ENCODE data around the gene PRR33.
A peak's percentile ranks its signal among the peaks of the same experiment; 100 is the strongest.
"Not testable (repeated sequence)": the region's sequence is repeated elsewhere in the genome, so short reads cannot be mapped to it uniquely, and the experiment has no call there.

The PRR33 gene

GRCh38 chr11:1889224-1889930 lies 2.3 kb downstream of the PRR33 start:
- no peak for DNase-seq (ENCODE audit: low read depth)

GRCh38 chr11:1888811-1889210 lies 2.9 kb downstream of the PRR33 start:
- no peak for DNase-seq (ENCODE audit: low read depth)

GRCh38 chr11:1888347-1888753 lies 3.3 kb downstream of the PRR33 start:
- DNase-seq (ENCODE audit: low read depth), result no peak

DNA sequence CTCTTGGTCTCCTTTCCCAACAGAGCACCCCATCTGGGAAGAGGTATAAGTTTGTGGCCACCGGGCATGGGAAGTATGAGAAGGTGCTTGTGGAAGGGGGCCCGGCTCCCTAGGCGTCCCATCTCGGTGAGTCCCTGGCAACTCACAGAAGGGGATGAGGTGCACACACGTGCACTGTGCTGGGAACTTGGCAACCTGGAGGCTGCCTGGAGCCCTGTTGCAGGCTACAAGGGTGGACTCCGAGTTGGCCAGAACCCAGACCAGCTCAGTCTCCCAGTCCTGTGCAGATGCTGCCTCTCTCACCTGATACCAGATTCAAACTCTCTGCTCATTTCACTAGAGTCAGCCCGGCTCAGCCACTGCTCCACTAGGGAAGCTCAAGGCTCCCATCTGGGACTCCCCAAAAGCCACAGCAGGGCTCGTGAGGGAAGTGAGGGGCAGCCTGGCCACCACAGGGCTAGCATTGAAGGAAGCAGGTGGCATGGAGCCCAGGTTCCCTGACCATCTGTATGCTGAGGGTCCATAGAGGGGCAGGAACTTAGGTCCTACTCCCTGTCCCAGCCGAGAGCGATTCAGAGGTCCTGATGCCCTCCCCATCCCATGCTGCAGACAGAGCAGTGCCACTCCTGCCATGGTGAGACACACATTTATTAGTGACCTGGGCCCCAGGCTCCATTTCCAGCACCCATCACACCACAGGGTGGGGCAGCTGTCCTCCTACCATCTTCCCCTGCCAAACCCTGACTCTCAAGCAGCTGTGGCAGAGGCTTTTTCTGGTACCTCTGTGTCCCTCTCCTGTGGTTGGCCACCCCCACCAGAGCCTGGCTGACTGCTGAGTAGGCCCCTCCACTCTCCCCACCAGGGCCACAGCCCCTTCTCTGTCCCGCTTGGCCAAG lies 4.0 kb downstream of the PRR33 start:
- no peak for DNase-seq (ENCODE audit: low read depth)

- DNase-seq (ENCODE audit: low read depth), result not testable (repeated sequence)
Measured at GRCh38 chr11:1886551-1886950, 5.1 kb downstream of the PRR33 start.

GRCh38 chr11:1884303-1884700 lies 7.4 kb downstream of the PRR33 start:
- no peak for DNase-seq (ENCODE audit: low read depth)

GRCh38 chr11:1883346-1884302 lies 8.1 kb downstream of the PRR33 start:
- DNase-seq (ENCODE audit: low read depth), result no peak

- DNase-seq (ENCODE audit: low read depth), result peak; percentile 45
Measured at GRCh38 chr11:1882265-1883238, 9.1 kb downstream of the PRR33 start.

GRCh38 chr11:1881442-1882264 lies 10.0 kb downstream of the PRR33 start:
- DNase-seq (ENCODE audit: low read depth), result no peak

GRCh38 chr11:1880746-1881441 lies 10.8 kb downstream of the PRR33 start:
- DNase-seq (ENCODE audit: low read depth), result no peak

DNA sequence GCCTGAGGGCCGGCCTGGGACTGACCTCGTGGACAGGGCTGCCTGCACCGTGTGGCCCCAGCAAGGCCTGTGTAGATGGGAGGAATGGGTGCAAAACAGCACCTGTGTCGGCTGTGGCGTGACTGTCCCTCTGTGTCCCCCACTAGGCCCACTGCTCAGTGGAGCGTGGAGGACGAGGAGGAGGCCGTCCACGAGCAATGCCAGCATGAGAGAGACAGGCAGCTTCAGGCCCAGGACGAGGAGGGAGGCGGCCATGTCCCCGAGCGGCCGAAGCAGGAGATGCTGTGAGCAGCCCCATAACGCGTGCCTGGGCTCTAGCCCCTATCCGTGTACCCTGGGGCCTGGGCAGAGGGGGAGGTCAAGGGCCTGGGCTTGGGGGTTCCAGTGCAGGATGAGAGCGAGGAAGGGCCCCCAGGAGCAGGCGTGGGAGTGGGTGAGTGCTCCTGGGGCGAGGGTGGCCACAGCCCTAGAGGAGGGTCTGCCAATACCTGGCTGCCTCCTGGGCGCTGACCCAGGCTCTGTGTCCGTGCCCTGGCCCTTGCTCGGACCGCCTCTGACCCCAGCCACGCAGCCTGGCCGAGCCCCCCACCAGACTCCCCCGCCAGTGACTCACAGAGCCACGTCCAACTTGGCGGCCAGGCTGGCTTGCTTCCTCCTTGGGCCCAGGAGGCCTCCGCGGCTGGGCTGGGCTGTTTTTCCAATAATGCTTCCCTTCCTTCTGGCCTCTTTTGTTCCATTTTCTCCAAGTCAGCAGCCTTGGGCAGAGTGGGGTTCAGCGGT lies 11.6 kb downstream of the PRR33 start:
- peak; percentile 76 for DNase-seq (ENCODE audit: low read depth)

DNA sequence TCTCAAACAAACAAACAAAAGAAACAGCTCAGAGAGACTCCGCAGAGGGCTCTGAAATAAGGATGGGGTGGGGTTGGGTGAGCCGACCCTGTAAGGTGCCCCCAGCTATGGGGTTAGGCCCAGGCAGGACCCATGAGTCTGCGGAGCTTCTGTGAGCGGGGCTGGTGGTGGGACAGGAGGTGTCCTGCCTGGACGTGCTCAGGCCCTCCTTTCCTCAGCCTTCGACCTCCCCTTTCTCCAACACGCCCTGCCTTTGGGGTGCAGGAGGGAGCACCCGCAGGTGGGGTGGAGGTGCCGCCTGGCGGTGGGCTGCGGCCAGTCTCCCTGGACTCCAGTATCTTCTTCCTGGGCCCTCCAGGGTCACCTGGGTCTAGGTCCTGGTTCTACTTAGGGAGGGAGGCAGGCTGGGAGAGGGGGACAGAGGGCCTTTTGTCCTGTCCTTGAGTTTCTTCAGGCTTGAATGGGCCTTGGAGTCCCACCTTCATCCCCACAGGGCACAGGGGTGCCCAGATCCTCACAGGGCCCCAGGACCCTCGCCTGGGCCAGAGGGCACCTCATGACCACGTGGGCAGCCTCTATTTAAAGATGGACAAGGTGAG lies 12.3 kb downstream of the PRR33 start:
- no peak for DNase-seq (ENCODE audit: low read depth)

DNA sequence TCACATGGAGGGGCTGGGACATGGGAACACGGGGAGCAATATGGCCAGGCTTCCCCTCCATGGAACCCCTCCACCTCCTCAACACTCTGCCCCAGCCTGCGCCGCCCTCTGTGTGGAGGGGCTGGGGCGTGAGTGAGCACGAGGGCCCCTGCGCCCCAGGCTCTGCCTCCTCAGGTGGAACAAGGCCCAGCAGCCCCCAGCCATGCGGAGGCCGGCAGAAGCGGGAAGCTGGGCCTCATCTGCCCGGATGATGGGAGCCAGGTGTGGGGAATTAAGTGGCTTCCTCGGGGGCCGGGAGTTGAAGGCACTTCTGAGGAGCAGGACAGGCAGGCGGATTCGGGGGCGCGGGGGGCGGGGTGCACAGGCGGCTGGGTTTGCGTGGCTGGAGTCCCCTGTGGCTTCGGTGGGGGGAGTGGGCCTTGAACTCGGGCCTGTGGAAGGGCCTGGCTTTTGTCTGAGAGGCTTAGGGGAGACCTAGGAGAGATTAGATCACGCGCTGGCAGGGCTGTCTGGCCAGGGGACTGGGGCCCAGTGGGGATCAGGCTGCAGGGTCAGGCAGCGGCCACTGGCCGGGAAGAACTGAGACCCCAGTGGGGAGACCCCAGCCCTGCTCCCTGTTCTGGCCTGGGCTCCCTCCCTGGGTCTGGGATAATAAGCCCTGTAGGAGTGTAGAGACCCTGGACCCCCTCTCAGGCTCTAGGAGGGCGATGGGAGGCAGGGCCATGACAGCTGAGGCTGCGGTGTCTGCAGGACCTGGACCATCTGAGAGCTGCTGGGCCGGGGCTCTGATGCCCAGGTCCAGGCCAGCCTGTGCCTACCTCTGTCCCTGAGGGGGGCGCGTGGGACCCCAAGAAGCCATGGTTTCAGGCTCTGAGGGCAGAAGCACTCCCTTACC lies 13.3 kb downstream of the PRR33 start:
- DNase-seq (ENCODE audit: low read depth), result no peak

- DNase-seq (ENCODE audit: low read depth), result no peak
Measured at GRCh38 chr11:1877211-1878136, 14.2 kb downstream of the PRR33 start.

DNA sequence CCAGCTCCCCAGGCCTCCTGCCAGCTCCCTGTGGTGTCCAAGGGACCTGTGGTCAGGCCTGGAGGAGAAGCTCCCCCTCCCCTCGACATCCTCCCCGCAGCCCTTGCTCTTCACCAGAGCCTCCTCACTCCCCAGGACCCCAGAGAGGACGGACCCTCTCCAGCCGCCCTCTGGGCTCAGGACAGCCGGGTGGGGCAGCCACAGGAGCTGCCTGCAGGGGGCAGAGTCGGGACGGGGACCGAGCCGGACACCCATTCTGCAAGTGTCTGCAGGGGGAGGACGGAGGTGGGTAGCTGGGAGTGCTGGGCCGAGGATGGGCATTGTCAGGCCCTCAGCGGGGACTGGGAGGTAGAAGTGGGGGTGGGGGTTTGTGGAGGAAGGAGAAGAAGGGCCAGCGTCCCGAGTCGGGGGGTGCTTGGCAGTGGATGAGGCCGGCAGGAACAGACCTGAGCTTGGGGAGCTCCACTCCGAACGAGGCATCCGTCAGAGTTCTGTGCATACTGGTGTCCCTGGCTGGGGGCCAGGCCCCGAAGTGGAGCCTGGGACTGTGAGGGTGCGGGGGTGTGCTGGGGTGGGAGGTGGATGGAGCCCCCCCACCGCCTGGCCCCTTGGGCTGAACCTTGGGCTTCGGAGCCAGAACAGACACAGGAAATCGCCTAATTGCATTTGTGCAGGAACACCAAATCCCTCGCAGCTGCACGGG lies 15.2 kb downstream of the PRR33 start:
- no peak for DNase-seq (ENCODE audit: low read depth)
